OCI-LY7 (cell line): Measurements from ENCODE around the gene TFEB. TPM values are rescaled to one million over a fixed set of nuclear protein-coding genes. Genes with fewer than 3 reads are reported as not detected.

Experiments used
- BruUV-seq: library from RNA; stranded (reverse); fragments of 400-500 nt; replicated peaks from 2 replicates; lab custom pipeline; 2021; lab: Mats Ljungman, UMichigan
- CTCF ChIA-PET: fragments of 300-600 bp; sonication (Branson Sonifier 250); formaldehyde crosslinking; loops from one replicate; lab custom pipeline; 2022; ENCODE audit warnings: antibody characterized with exemption; ENCODE audit not compliant: unreplicated experiment; lab: Charles Lee
- POLR2A ChIA-PET: fragments of 300-600 bp; sonication (Branson Sonifier 250); formaldehyde crosslinking; loops from one replicate; lab custom pipeline; 2022; ENCODE audit warnings: antibody characterized with exemption; lab: Charles Lee
- DNase-seq: peaks from one replicate; pipeline ENCODE4 v3.0.0-alpha.2; 2015; ENCODE audit warnings: low spot score
- H2AFZ ChIP-seq: fragments of 200-600 bp; sonication (generic), shearing (Covaris generic); 2 replicates; pipeline ENCODE4 v1.6.1; 2014; ENCODE audit warnings: mild to moderate bottlenecking, antibody characterized with exemption, low read length, moderate library complexity
- H3K27ac ChIP-seq: fragments of 200-600 bp; sonication (generic); 2 replicates; pipeline ENCODE4 v1.5.1; 2014; ENCODE audit warnings: mixed run types, low read depth, mild to moderate bottlenecking, moderate library complexity, low read length, inconsistent platforms; ENCODE audit not compliant: poor library complexity, severe bottlenecking
- H3K36me3 ChIP-seq: fragments of 200-600 bp; sonication (generic); 2 replicates; pipeline ENCODE4 v1.6.1; 2014; ENCODE audit warnings: mild to moderate bottlenecking, antibody characterized with exemption, low read length, moderate library complexity, mixed read lengths; ENCODE audit not compliant: insufficient read depth
- H3K4me1 ChIP-seq: fragments of 200-600 bp; sonication (generic); 2 replicates; pipeline ENCODE4 v1.5.1; 2014; ENCODE audit warnings: mild to moderate bottlenecking, low read length; ENCODE audit not compliant: insufficient read depth, poor library complexity, severe bottlenecking
- H3K4me2 ChIP-seq: fragments of 200-600 bp; sonication (generic); 2 replicates; pipeline ENCODE4 v1.6.1; 2014; ENCODE audit warnings: mild to moderate bottlenecking, low read length
- H3K4me3 ChIP-seq: fragments of 200-600 bp; sonication (generic); 2 replicates; pipeline ENCODE4 v1.5.1; 2014; ENCODE audit warnings: mild to moderate bottlenecking, low read depth, low read length; ENCODE audit not compliant: poor library complexity, severe bottlenecking
- H3K79me2 ChIP-seq: fragments of 200-600 bp; sonication (generic); 2 replicates; pipeline ENCODE4 v1.6.1; 2016; ENCODE audit warnings: low read depth, mild to moderate bottlenecking, low read length, moderate library complexity, mixed read lengths; ENCODE audit not compliant: insufficient read depth
- H3K9me2 ChIP-seq: fragments of 200-600 bp; sonication (generic); 2 replicates; pipeline ENCODE4 v1.6.1; 2016; ENCODE audit warnings: mild to moderate bottlenecking, low read length, mixed read lengths; ENCODE audit not compliant: insufficient read depth
- H3K9me3 ChIP-seq: fragments of 200-600 bp; sonication (generic); 2 replicates; pipeline ENCODE4 v1.6.1; 2014; ENCODE audit warnings: mild to moderate bottlenecking, mixed run types, low read length, mixed read lengths
- H4K20me1 ChIP-seq: fragments of 200-600 bp; sonication (generic); 2 replicates; pipeline ENCODE4 v1.6.1; 2014; ENCODE audit warnings: mild to moderate bottlenecking, antibody characterized with exemption, low read length, moderate library complexity, mixed read lengths; ENCODE audit not compliant: insufficient read depth
- CTCF ChIP-seq: fragments of 200-600 bp; sonication (generic); conservative IDR thresholded peaks from 2 replicates; pipeline ENCODE4 v1.5.1; 2014; ENCODE audit warnings: mild to moderate bottlenecking, antibody characterized with exemption, low read length, moderate library complexity, mixed read lengths
- EZH2phosphoT487 ChIP-seq: fragments of 200-600 bp; sonication (generic); IDR thresholded peaks from 2 replicates; pipeline ENCODE4 v1.6.1; 2018; ENCODE audit warnings: low read depth, borderline replicate concordance, mild to moderate bottlenecking, mixed run types, antibody characterized with exemption, low read length, moderate library complexity, mixed read lengths
- intact Hi-C: fragments of 100-400 bp; cut with micrococcal nuclease; formaldehyde crosslinking; loops from one replicate; pipeline ENCODE4 v1.10.0; 2022; ENCODE audit not compliant: unreplicated experiment
- total RNA-seq, 2 experiments: library from RNA; depleted of rRNA in 1 of 2; stranded (reverse); fragments of >200 nt in 1 of 2; shearing (Covaris generic) in 1 of 2; gene quantifications; 2 replicates each; pipeline ENCODE4 v1.2.3, GENCODE V29; 2014 to 2022

The TFEB gene
- total RNA-seq, 2 experiments from 2014 or later, result 36.8 to 60.0 TPM

- intact Hi-C loops, result loop anchor here (1.0 to 5.0 kb wide), 5 partner anchors 52 to 314 kb away; partner anchors contain the start of genes FRS3 and TFEB
- no peaks in the 10 kb centered on the region for H3K9me3 ChIP-seq
- ChIA-PET CTCF (interaction anchor here (0.7 kb wide), 1 partner anchor 80 kb away, joined by 5 read pairs; no protein-coding TSS in a partner anchor), POLR2A (interaction anchor here (0.7 to 0.9 kb wide), 2 partner anchors 80 to 587 kb away, joined by 3 read pairs; no protein-coding TSS in a partner anchor)
- TF ChIP-seq EZH2phosphoT487, result no peak
- TF ChIP-seq CTCF, result peak; percentile 15; the same call in 1 of the 2 replicates
- peaks cover 16% of the 10 kb centered on the region for H3K4me1 ChIP-seq
- no peaks in the 10 kb centered on the region for H3K9me2 ChIP-seq
- H3K4me2 ChIP-seq, result no peak overlapping the region
- no TSS peak for BruUV-seq
- DNase-seq, result no peak
- H3K36me3 ChIP-seq, result peaks cover 34% of the 10 kb centered on the region
- no peaks in the 10 kb centered on the region for H3K79me2 ChIP-seq
- H4K20me1 ChIP-seq, result no peaks in the 10 kb centered on the region
- no peak overlapping the region for H3K4me3 ChIP-seq
- H3K27ac ChIP-seq, result no peak overlapping the region
- no peak overlapping the region for H2AFZ ChIP-seq
These were observed 52.7 kb downstream of the TFEB start for GRCh38 chr6:41682497-41683272.

- BruUV-seq, result no TSS peak
- H3K27ac ChIP-seq, result no peak overlapping the region
- peaks cover 28% of the 10 kb centered on the region for H3K36me3 ChIP-seq
- peak; percentile 78 for DNase-seq
- H4K20me1 ChIP-seq, result no peaks in the 10 kb centered on the region
- TF ChIP-seq EZH2phosphoT487 (no peak), CTCF (peak; percentile 81)
- no peak overlapping the region for H3K4me3 ChIP-seq
- H3K9me2 ChIP-seq, result no peaks in the 10 kb centered on the region
- no peak overlapping the region for H2AFZ ChIP-seq
- H3K9me3 ChIP-seq, result no peaks in the 10 kb centered on the region
- ChIA-PET CTCF (interaction anchor here (0.6 kb wide), 2 partner anchors 75 to 79 kb away, joined by 3 to 6 read pairs; no protein-coding TSS in a partner anchor), POLR2A (interaction anchor here (0.7 kb wide), 1 partner anchor 587 kb away, joined by 3 read pairs; no protein-coding TSS in a partner anchor)
- H3K4me2 ChIP-seq, result no peak overlapping the region
- H3K4me1 ChIP-seq, result peaks cover 16% of the 10 kb centered on the region
- intact Hi-C loops, result loop anchor here (1.0 to 5.0 kb wide), 5 partner anchors 53 to 313 kb away; partner anchors contain the start of genes FRS3 and TFEB
- H3K79me2 ChIP-seq, result no peaks in the 10 kb centered on the region
These were observed 53.3 kb downstream of the TFEB start for GRCh38 chr6:41682056-41682477.
